Esophagus squamous epithelium (tissue), 4 donors: ENCODE data around the gene VWA5A.

Source experiments
- POLR2A ChIP-seq, 4 donors: fragments of 450-650 bp; IDR thresholded peaks; one replicate each; pipeline ENCODE4 v1.6.1; 2017; ENCODE audit warnings: antibody characterized with exemption in 4 of 4, mild to moderate bottlenecking in 4 of 4, moderate library complexity in 3 of 4
- TF ChIP-seq, protein P1 (sequence below), 6 experiments: fragments of 450-650 bp in 4 of 6; fragments of 200-600 bp in 2 of 6; sonication (generic) in 2 of 6; IDR thresholded peaks; one replicate each; pipeline ENCODE4 v1.5.1; 2016 to 2019; ENCODE audit warnings: antibody characterized with exemption in 6 of 6, mild to moderate bottlenecking in 4 of 6, moderate library complexity in 4 of 6

DNA sequence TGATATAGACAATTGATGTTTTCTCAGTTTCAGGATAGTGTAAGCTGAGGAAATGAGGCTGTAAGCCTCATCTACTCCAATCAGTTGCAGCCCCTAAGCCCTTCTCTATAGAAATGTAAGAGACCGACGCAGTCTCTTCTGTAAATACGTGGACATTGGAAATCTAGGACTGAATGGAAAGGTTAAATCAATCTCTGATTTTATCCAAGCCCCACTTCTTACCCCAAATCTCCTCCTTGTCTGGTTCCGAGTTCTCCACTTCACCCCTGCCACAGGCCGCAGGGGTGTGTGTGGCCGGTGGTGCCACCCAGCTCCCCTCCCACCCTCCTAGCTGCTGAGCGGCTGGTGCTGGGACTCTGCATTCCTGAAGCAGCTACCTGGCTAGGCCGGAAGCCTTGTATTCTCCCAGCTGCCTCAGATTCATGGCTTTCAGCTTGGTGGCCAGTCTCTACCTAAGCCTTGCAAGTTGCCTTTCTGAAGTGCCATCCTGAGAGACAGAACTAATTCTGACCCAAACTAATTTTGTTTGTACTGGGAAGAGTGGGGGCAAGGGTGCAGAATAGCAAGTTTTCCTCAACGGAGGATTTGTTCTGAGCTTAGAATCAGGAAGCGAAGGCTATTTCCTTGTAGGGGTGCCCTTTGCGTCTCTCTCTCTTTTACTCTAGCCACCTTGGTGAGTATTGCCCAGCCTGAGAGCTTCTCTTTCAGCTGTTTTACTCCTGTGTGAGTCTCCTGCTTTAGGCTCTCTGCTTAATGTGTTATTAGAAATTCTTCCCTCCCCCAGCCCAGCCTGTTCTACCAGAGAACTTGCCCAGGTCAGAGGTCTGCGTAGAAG is 749 bp downstream of the VWA5A start:
- TF ChIP-seq, protein P1, sequence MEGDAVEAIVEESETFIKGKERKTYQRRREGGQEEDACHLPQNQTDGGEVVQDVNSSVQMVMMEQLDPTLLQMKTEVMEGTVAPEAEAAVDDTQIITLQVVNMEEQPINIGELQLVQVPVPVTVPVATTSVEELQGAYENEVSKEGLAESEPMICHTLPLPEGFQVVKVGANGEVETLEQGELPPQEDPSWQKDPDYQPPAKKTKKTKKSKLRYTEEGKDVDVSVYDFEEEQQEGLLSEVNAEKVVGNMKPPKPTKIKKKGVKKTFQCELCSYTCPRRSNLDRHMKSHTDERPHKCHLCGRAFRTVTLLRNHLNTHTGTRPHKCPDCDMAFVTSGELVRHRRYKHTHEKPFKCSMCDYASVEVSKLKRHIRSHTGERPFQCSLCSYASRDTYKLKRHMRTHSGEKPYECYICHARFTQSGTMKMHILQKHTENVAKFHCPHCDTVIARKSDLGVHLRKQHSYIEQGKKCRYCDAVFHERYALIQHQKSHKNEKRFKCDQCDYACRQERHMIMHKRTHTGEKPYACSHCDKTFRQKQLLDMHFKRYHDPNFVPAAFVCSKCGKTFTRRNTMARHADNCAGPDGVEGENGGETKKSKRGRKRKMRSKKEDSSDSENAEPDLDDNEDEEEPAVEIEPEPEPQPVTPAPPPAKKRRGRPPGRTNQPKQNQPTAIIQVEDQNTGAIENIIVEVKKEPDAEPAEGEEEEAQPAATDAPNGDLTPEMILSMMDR (IDR thresholded peaks at IDR 0.05), result no peak
- TF ChIP-seq POLR2A (IDR thresholded peaks at IDR 0.05), result no peak
